Measurements from ENCODE around the gene EEF2.

- TF ChIP-seq CTCF (IDR thresholded peaks at IDR 0.05) (no peak), POLR2A (IDR thresholded peaks at IDR 0.05) (no peak)
Observed at GRCh38 chr19:3982701-3983541, 2.3 kb downstream of the EEF2 start.
